Mucosa of rectum (tissue), 2 donors: ENCODE measurements around the gene MGRN1.

Experiments used
- H3K27ac ChIP-seq, 2 donors: one replicate each; pipeline ENCODE4 v1.7.0; 2013; ENCODE audit warnings: inconsistent platforms in 2 of 2, low read depth in 2 of 2, low read length in 2 of 2
- H3K27me3 ChIP-seq, 2 donors: one replicate each; pipeline ENCODE4 v1.7.0; 2013; ENCODE audit warnings: low read length in 2 of 2; ENCODE audit not compliant: control insufficient read depth in 2 of 2, insufficient read depth in 2 of 2
- H3K36me3 ChIP-seq, 2 donors: one replicate each; pipeline ENCODE4 v1.7.0; 2013; ENCODE audit warnings: low read length in 2 of 2; ENCODE audit not compliant: control insufficient read depth in 2 of 2, insufficient read depth in 2 of 2
- H3K4me1 ChIP-seq, 2 donors: one replicate each; pipeline ENCODE4 v1.7.0; 2013; ENCODE audit warnings: low read length in 2 of 2, mild to moderate bottlenecking in 1 of 2; ENCODE audit not compliant: control insufficient read depth in 2 of 2, insufficient read depth in 2 of 2
- H3K4me3 ChIP-seq, 2 donors: one replicate each; pipeline ENCODE4 v1.7.0; 2013; ENCODE audit warnings: low read length in 2 of 2
- H3K9ac ChIP-seq, 2 donors: one replicate each; pipeline ENCODE4 v1.7.0; 2013; ENCODE audit warnings: low read length in 2 of 2, low read depth in 1 of 2, mild to moderate bottlenecking in 1 of 2
- H3K9me3 ChIP-seq, 2 donors: one replicate each; pipeline ENCODE4 v1.7.0; 2013; ENCODE audit warnings: low read length in 2 of 2; ENCODE audit not compliant: control insufficient read depth in 2 of 2
- donor health status: healthy.
- donor health status: Normal muscosa, but diverticular disease.

Gene MGRN1

DNA sequence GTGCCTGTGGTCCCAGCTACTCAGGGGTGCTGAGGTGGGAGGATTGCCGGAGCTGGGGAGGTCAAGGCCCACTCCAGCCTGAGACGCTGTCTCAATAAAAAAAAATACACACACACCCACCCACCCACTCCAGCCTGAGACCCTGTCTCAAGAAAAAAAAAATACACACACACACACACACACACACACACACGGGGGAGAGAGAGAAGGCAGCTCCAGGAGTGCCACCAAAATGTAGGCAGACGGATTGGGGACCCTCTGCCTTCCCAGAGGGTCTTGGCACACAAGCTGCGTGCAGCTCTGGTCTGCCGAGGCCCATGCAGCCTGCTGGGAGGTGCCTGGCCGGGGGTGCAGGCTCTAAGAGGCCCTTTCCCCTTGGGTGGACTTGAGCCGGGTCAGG lies 62.8 kb downstream of the MGRN1 start:
- no peak overlapping the region for H3K4me3 ChIP-seq
- H3K9ac ChIP-seq = no peak overlapping the region
- H3K36me3 ChIP-seq = peaks cover 33 to 48% of the 10 kb centered on the region in 2 donors
- H3K9me3 ChIP-seq = no peaks in the 10 kb centered on the region
- no peak overlapping the region for H3K27ac ChIP-seq
- H3K4me1 ChIP-seq = peaks cover 3% of the 10 kb centered on the region in 2 donors
- no peaks in the 10 kb centered on the region for H3K27me3 ChIP-seq

DNA sequence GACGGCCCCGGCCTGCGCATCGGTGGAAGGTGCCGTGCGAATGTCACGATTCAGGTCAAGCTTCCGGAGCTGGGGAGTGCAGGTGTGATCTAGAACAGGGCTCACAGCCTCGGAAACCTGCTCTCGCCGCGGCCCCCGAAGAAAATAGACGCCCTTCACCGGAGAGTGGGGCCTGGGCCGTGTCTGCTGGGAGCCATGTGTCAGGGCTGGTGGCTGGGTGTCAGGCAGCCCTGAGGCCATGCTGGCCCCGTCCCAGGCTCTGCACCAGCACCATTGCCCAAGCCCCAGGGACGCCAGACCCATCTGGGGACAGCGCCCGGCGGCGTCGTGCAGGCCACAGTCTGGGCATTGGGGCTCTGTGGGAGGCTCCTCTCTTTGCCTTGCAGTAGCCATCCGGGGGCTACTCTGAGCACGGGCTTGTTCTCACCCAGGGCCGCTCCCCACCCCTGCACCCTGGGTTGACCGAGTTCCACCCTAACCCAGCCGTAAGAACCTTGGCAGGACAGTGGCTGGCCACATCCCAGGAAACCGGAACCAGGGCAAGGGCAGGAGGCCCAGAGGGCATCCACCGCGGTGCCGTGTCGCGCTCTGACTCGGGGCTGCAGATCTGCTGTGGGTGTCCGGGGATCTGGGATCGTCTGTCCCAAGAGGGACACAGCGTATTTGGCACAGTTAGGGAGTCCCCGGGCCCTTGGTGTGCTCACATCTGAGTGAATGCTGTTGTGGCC lies 63.5 kb downstream of the MGRN1 start:
- no peak overlapping the region for H3K4me3 ChIP-seq
- H3K27me3 ChIP-seq = no peaks in the 10 kb centered on the region
- no peaks in the 10 kb centered on the region for H3K9me3 ChIP-seq
- peaks cover 32 to 42% of the 10 kb centered on the region in 2 donors for H3K36me3 ChIP-seq
- H3K9ac ChIP-seq = no peak overlapping the region
- no peak overlapping the region for H3K27ac ChIP-seq
- peaks cover 10% of the 10 kb centered on the region in 2 donors for H3K4me1 ChIP-seq

DNA sequence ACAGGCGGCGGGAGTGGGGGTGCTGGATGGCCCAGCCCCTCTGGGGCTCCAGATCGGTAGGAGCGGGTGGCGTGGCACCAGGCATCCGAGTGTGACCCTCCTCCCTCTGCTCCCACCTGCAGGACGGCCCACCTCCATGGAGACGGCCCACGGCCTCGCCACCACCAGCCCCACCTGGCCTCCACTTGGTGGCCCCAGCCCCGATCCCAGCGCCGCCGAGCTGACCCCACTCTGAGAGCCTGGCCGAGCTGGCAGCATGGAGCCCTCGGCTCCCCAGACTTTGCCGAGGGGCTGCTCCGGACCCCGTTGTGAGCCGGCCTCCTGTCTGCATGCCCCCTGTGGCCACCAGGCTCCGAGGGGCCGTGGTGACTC lies 64.0 kb downstream of the MGRN1 start:
- no peaks in the 10 kb centered on the region for H3K27me3 ChIP-seq
- H3K27ac ChIP-seq = no peak overlapping the region
- peaks cover 30 to 41% of the 10 kb centered on the region in 2 donors for H3K36me3 ChIP-seq
- peaks cover 11 to 12% of the 10 kb centered on the region in 2 donors for H3K4me1 ChIP-seq
- H3K4me3 ChIP-seq = no peak overlapping the region
- no peak overlapping the region for H3K9ac ChIP-seq
- no peaks in the 10 kb centered on the region for H3K9me3 ChIP-seq

DNA sequence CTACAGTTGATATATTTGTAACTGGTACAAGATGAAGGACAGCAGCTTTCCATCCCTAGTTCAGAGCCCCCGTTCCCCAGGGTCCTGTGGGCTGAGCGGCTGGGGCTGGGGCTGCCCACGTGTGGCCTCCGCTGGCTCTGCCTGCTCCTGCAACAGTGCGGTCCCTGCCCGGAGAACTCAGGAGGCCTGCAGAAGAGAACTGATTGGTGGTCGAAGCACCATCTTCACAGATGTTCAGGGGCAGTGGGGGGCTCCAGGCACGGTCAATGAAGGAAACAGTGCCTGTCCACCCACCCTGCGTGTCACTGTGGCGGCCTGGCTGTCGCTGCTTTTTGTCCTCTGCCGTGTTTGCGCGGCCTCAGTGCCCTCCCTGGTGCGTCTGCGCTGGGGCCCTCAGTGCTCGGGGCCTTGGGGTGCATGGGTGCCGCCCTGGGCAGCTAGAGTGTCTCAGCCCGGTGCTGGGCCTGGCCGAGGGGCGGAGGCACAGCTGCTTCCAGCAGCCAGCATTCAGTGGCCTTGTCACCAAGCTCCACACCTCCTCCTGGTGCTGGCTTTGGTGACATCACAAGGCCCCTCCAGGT lies 64.6 kb downstream of the MGRN1 start:
- Histone ChIP-seq H3K4me1 (peaks cover 11 to 12% of the 10 kb centered on the region in 2 donors), H3K36me3 (peaks cover 26 to 39% of the 10 kb centered on the region in 2 donors)

DNA sequence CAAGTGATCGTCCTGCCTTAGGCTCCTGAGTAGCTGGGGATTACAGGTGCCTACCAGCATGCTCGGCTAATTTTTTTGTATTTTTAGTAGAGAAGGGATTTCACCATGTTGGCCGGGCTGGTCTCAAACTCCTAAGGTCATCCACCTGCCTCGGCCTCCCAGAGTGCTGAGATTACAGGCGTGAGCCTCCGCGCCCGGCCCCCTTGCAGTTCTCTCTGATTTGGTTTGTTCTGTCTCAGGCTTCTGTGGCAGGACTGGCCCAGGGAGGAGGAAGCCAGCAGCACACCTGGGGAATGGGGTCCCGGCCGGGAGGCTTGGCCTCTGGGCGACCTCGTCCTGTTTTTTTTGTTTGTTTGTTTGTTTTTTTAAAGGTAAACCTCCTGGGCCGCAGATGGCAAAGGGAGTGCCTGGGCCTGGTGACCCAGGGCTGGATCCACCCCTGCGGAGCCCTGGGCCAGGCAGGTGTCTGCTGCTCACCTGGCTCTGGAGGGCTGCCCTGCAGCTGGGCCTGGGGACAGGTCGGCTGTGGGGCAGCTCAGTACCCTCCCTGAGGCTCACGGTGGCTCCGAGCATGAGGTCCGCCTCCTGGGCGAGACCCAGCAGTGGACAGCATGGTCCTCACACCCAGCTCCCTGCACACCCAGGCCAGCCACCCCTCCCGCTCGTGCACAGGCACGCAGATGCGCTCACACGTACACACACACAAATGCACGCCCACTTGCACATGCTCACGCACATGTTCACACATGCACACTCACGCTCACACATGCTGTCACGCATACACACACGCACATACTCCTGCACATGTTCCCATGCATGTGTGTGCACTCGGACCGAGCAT lies 65.5 kb downstream of the MGRN1 start:
- Histone ChIP-seq H3K36me3 (peaks cover 21 to 33% of the 10 kb centered on the region in 2 donors), H3K27ac (no peak overlapping the region), H3K9me3 (no peaks in the 10 kb centered on the region), H3K4me1 (peaks cover 16% of the 10 kb centered on the region in 2 donors), H3K9ac (no peak overlapping the region), H3K27me3 (no peaks in the 10 kb centered on the region), H3K4me3 (no peak overlapping the region)

More for the DNA sequence above, 64.6 kb downstream of the MGRN1 start:
- Histone ChIP-seq H3K4me3 (no peak overlapping the region), H3K9ac (no peak overlapping the region), H3K27ac (no peak overlapping the region), H3K27me3 (no peaks in the 10 kb centered on the region), H3K9me3 (no peaks in the 10 kb centered on the region)

DNA sequence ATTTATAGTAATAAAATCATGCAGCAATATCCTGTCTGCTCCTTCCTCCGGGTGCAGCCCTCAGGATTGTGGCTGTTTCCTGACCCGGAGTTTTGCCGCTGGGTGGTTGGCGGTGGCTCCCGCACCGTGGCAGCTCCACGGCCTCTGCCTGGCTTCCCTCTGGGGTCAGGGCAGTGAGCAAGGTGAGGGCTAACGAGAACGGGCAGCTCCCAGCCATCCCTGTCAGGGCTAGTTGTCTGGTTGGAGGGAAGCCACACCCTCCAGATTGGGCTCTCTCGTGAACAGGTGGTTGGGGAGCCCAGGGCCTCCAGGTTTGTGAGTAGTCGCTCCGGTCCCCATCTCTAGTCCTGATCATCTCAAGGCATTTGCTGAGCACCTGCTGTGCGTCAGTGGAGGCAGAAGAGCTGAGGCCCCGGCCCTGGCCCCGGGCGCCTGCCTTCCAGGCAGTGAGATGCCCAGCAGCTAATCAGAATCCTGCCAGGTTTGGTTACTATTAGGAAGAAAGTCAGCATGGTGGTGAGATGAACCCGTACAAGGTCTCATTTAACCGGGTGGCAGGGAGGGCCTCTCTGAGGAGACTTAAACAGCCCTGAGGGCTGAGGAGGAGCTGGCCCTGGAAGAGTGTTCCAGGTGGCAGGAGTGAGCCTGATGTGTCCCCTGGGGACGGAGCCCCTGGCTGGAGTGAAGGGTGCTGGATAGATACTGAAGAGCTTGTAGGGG lies 66.5 kb downstream of the MGRN1 start:
- no peak overlapping the region for H3K27ac ChIP-seq
- peaks cover 25 to 36% of the 10 kb centered on the region in 2 donors for H3K36me3 ChIP-seq
- H3K4me3 ChIP-seq = no peak overlapping the region
- H3K27me3 ChIP-seq = no peaks in the 10 kb centered on the region
- H3K4me1 ChIP-seq = peaks cover 16 to 19% of the 10 kb centered on the region in 2 donors
- no peaks in the 10 kb centered on the region for H3K9me3 ChIP-seq
- H3K9ac ChIP-seq = no peak overlapping the region

DNA sequence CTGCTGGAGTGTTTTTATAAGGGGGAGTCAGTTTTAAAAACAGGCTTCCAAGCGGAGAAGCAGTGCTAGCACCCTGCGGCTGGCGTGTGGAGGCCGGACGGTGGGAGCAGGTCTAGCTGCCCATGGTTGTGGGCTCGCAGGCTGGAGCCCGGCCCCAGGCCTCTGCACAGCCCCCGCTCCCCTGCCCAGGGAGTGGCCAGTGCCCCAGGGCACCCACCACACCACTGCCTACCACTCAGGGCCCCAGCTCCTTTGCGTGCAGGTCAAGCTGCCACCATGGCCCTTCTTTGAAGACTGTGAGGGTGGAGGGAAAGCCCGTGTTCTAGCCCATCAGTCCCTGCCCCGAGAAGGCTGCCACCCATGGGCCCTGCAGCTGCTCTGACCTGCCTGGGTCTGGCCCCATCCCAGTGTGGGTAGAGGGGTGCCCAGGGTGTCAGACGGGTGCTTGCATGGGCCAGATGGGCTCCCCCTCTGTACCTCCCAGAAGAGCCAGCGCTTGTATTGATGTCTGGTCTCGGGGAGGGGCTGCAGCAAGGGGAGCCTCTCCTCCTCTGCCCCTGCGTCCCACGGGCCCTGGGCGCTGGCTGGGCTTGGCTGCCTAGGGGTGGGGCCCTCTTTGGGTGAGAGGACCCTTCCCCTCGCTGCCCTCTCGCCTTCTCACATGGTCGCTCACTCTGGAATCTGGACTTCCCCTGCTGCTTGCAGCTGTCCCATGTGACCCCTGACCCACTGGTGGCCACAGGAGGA lies 67.2 kb downstream of the MGRN1 start:
- Histone ChIP-seq H3K27ac (no peak overlapping the region), H3K9me3 (no peaks in the 10 kb centered on the region), H3K4me1 (peaks cover 16 to 19% of the 10 kb centered on the region in 2 donors), H3K27me3 (no peaks in the 10 kb centered on the region), H3K9ac (no peak overlapping the region), H3K36me3 (peaks cover 26 to 36% of the 10 kb centered on the region in 2 donors), H3K4me3 (no peak overlapping the region)

DNA sequence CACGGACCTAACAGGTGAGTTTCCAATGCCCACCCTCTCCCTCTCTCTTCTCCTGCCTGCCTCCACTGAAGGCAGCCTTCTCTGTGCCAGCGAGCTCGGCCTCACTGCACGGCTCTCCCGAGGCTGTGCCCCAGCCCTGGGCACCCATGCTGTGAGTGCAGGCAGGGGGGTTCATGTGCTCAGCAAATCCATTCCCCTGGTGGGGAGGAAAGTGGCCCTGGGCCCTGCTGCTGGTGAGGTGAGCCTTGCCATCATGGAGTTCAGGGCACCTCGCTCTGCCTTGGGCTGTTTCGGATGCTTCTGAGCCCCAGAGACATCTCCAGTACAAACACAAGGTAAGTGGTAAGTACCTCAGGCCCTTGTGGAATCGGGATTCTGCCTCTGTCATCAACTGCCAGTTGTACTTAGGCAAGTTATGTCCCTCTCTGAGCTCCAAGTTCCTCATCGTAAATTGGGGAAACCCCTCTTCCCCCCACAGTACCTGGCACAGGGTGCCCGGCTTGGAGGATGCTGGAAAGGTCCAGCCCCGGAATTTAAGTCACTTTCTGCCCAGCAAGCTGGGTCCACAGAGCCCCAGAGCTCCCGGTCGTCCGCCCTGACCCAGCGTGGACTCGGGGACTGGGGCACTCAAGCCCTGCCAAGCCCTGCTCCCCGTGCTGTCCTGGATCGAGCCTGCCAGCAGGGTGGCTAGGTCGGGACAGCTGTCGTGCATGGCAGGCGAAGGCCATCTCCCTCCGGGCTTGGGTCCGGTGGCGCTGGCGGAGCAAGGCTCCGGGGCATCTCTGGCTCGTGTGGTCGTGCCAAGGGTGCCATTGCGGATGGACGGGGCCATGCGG lies 68.1 kb downstream of the MGRN1 start:
- peak overlapping the region; percentile 76 to 83 for H3K9ac ChIP-seq
- H3K36me3 ChIP-seq = peaks cover 29 to 40% of the 10 kb centered on the region in 2 donors
- H3K27ac ChIP-seq = peak overlapping the region; percentile 74 to 93
- H3K9me3 ChIP-seq = no peaks in the 10 kb centered on the region
- peaks cover 16 to 19% of the 10 kb centered on the region in 2 donors for H3K4me1 ChIP-seq
- H3K27me3 ChIP-seq = no peaks in the 10 kb centered on the region
- H3K4me3 ChIP-seq = peak overlapping the region; percentile 80 to 96
